Measurements from ENCODE around the gene EXOSC3.

- TF ChIP-seq POLR2A (IDR thresholded peaks at IDR 0.05) (no peak), POLR2AphosphoS5 (IDR thresholded peaks at IDR 0.05) (no peak), CTCF (IDR thresholded peaks at IDR 0.05) (no peak), EP300 (IDR thresholded peaks at IDR 0.05) (no peak)
Measured at GRCh38 chr9:37745970-37746369, 38.9 kb downstream of the EXOSC3 start.
